CD4-positive, CD25-positive, alpha-beta regulatory T cell (primary cell): Measurements from ENCODE around the gene ATXN1. TPM values are rescaled to one million over a fixed set of nuclear protein-coding genes. Genes with fewer than 3 reads are reported as not detected.
A peak's percentile ranks its signal among the peaks of the same experiment; 100 is the strongest.

Experiments used
- ATAC-seq, 2 donors: fragments of 150-1000 bp; cut with Tn5 transposase; one replicate each; pipeline ENCODE4 v1.10.0; 2021; ENCODE audit warnings: low read depth in 2 of 2, moderate number of reproducible peaks in 2 of 2, moderate library complexity in 1 of 2
- DNase-seq, 3 donors: peaks; one replicate each; pipeline versions ENCODE4 v3.0.0 to v3.0.0-alpha.2; 2012 to 2022; ENCODE audit warnings: mixed read lengths in 1 of 3
- H3K27ac ChIP-seq: one replicate; pipeline ENCODE4 v1.7.0; 2013; ENCODE audit warnings: mild to moderate bottlenecking, low read length; ENCODE audit not compliant: insufficient read depth, poor library complexity, severe bottlenecking
- H3K27me3 ChIP-seq: one replicate; pipeline ENCODE4 v1.7.0; 2013; ENCODE audit warnings: low read length; ENCODE audit not compliant: control insufficient read depth, insufficient read depth
- H3K36me3 ChIP-seq: one replicate; pipeline ENCODE4 v1.7.0; 2013; ENCODE audit warnings: mild to moderate bottlenecking, low read length, moderate library complexity; ENCODE audit not compliant: control insufficient read depth, insufficient read depth
- H3K4me1 ChIP-seq: 2 replicates; pipeline ENCODE4 v1.7.0; 2013; ENCODE audit warnings: mild to moderate bottlenecking, low read length; ENCODE audit not compliant: insufficient read depth, control insufficient read depth, poor library complexity, severe bottlenecking
- H3K4me3 ChIP-seq: one replicate; pipeline ENCODE4 v1.7.0; 2013; ENCODE audit warnings: low read depth, mild to moderate bottlenecking, low read length, moderate library complexity
- H3K9me3 ChIP-seq, 2 experiments: 1 replicate in 1 of 2; 2 replicates in 1 of 2; pipeline ENCODE4 v1.7.0; 2013; ENCODE audit warnings: low read length in 2 of 2, mild to moderate bottlenecking in 1 of 2, moderate library complexity in 1 of 2; ENCODE audit not compliant: control insufficient read depth in 2 of 2
- H3K27ac Mint-ChIP-seq, 3 donors: one replicate each; pipeline ENCODE4 v1.8.0; 2020 to 2022; ENCODE audit warnings: mild to moderate bottlenecking in 3 of 3, mixed read lengths in 3 of 3, moderate library complexity in 2 of 3
- H3K27me3 Mint-ChIP-seq: one replicate; pipeline ENCODE4 v1.8.0; 2022; ENCODE audit warnings: mild to moderate bottlenecking, mixed read lengths
- H3K36me3 Mint-ChIP-seq: one replicate; pipeline ENCODE4 v1.8.0; 2020; ENCODE audit warnings: mixed read lengths
- H3K4me1 Mint-ChIP-seq, 4 donors: one replicate each; pipeline ENCODE4 v1.8.0; 2020 to 2022; ENCODE audit warnings: mixed read lengths in 4 of 4, mild to moderate bottlenecking in 1 of 4
- H3K4me3 Mint-ChIP-seq, 4 donors: one replicate each; pipeline ENCODE4 v1.8.0; 2020 to 2022; ENCODE audit warnings: mild to moderate bottlenecking in 4 of 4, mixed read lengths in 4 of 4, moderate library complexity in 3 of 4
- H3K9me3 Mint-ChIP-seq, 7 donors: one replicate each; pipeline ENCODE4 v1.8.0; 2020 to 2022; ENCODE audit warnings: mixed read lengths in 7 of 7, mild to moderate bottlenecking in 3 of 7, moderate library complexity in 2 of 7
- polyA plus RNA-seq, 4 donors: library from polyadenylated mRNA; unstranded; fragments of 300-500 nt; fragmentation: Illumina TruSeq; gene quantifications; one replicate each; pipeline ENCODE4 v1.2.3, GENCODE V29; 2021
- total RNA-seq: library from RNA; stranded (reverse); gene quantifications from one replicate; pipeline ENCODE4 v1.2.3, GENCODE V29; 2022

ATXN1 gene
- total and polyA plus RNA-seq, 5 donors from 2014 or later = 15.8 to 191 (median 19.2) TPM

GRCh38 chr6:16510245-16510644 lies 251.0 kb downstream of the ATXN1 start:
- Mint-ChIP-seq H3K27me3 (no peaks in the 10 kb centered on the region), H3K4me1 (peaks cover 34 to 57% (median 46%) of the 10 kb centered on the region in 4 donors), H3K27ac (peak overlapping the region in 1 of 3 donors; percentile 36), H3K4me3 (no peak overlapping the region), H3K9me3 (no peaks in the 10 kb centered on the region), H3K36me3 (peaks cover 24% of the 10 kb centered on the region)
- DNase-seq (no peak), ATAC-seq (no peak)
- Histone ChIP-seq H3K27me3 (no peaks in the 10 kb centered on the region), H3K27ac (no peak overlapping the region), H3K4me3 (no peak overlapping the region), H3K36me3 (peaks cover 3% of the 10 kb centered on the region), H3K4me1 (peaks cover 35% of the 10 kb centered on the region), H3K9me3 (no peaks in the 10 kb centered on the region)

- H3K4me1 Mint-ChIP-seq = peaks cover 41 to 60% (median 50%) of the 10 kb centered on the region in 4 donors
- H3K36me3 ChIP-seq = peaks cover 3% of the 10 kb centered on the region
- ATAC-seq = no peak
These were observed 252.3 kb downstream of the ATXN1 start for GRCh38 chr6:16508959-16509358.

GRCh38 chr6:16505711-16506357 lies 255.4 kb downstream of the ATXN1 start:
- ATAC-seq (no peak), DNase-seq (no peak)
- H3K4me1 Mint-ChIP-seq = peaks cover 26 to 41% (median 32%) of the 10 kb centered on the region in 4 donors
- no peaks in the 10 kb centered on the region for H3K27me3 Mint-ChIP-seq
- H3K36me3 ChIP-seq = peaks cover 3% of the 10 kb centered on the region
- H3K9me3 ChIP-seq = no peaks in the 10 kb centered on the region
- H3K4me3 Mint-ChIP-seq = no peak overlapping the region
- H3K27me3 ChIP-seq = no peaks in the 10 kb centered on the region
- H3K27ac Mint-ChIP-seq = peak overlapping the region in 2 of 3 donors; percentile 44 to 52
- peaks cover 16% of the 10 kb centered on the region for H3K4me1 ChIP-seq
- peaks cover 21% of the 10 kb centered on the region for H3K36me3 Mint-ChIP-seq
- H3K9me3 Mint-ChIP-seq = peaks cover 0 to 2% (median 0%) of the 10 kb centered on the region in 7 donors
- no peak overlapping the region for H3K27ac ChIP-seq
- H3K4me3 ChIP-seq = no peak overlapping the region

More at GRCh38 chr6:16508959-16509358, 252.3 kb downstream of the ATXN1 start:
- peak overlapping the region in 1 of 3 donors; percentile 22 for H3K27ac Mint-ChIP-seq
- H3K4me3 ChIP-seq = no peak overlapping the region
- no peak for DNase-seq
- H3K27me3 ChIP-seq = no peaks in the 10 kb centered on the region
- peaks cover 38% of the 10 kb centered on the region for H3K4me1 ChIP-seq
- no peaks in the 10 kb centered on the region for H3K9me3 ChIP-seq
- H3K36me3 Mint-ChIP-seq = peaks cover 18% of the 10 kb centered on the region
- no peaks in the 10 kb centered on the region for H3K9me3 Mint-ChIP-seq
- H3K27me3 Mint-ChIP-seq = no peaks in the 10 kb centered on the region
- no peak overlapping the region for H3K4me3 Mint-ChIP-seq
- H3K27ac ChIP-seq = no peak overlapping the region

- no peak overlapping the region for H3K4me3 ChIP-seq
- peaks cover 5% of the 10 kb centered on the region for H3K36me3 ChIP-seq
These were observed 256.7 kb downstream of the ATXN1 start for GRCh38 chr6:16504609-16505008.

GRCh38 chr6:16503970-16504415 lies 257.3 kb downstream of the ATXN1 start:
- H3K27me3 Mint-ChIP-seq = no peaks in the 10 kb centered on the region
- Histone ChIP-seq H3K27me3 (no peaks in the 10 kb centered on the region), H3K27ac (no peak overlapping the region), H3K36me3 (peaks cover 2% of the 10 kb centered on the region), H3K4me1 (peaks cover 16% of the 10 kb centered on the region), H3K9me3 (no peaks in the 10 kb centered on the region), H3K4me3 (peak overlapping the region; percentile 26)
- H3K4me3 Mint-ChIP-seq = peak overlapping the region in 2 of 4 donors; percentile 35 to 54
- peak in 1 of 2 donors; percentile 31 for ATAC-seq
- H3K36me3 Mint-ChIP-seq = peaks cover 17% of the 10 kb centered on the region
- H3K9me3 Mint-ChIP-seq = peaks cover 0 to 4% (median 0%) of the 10 kb centered on the region in 7 donors
- DNase-seq = peak in 1 of 3 donors; percentile 59
- peaks cover 22 to 34% (median 27%) of the 10 kb centered on the region in 4 donors for H3K4me1 Mint-ChIP-seq
- peak overlapping the region in 1 of 3 donors; percentile 20 for H3K27ac Mint-ChIP-seq

More at GRCh38 chr6:16504609-16505008, 256.7 kb downstream of the ATXN1 start:
- ATAC-seq (no peak), DNase-seq (no peak)
- peaks cover 0 to 2% (median 0%) of the 10 kb centered on the region in 7 donors for H3K9me3 Mint-ChIP-seq
- Histone ChIP-seq H3K27me3 (no peaks in the 10 kb centered on the region), H3K4me1 (peaks cover 16% of the 10 kb centered on the region), H3K9me3 (no peaks in the 10 kb centered on the region), H3K27ac (no peak overlapping the region)
- no peak overlapping the region for H3K4me3 Mint-ChIP-seq
- peak overlapping the region in 2 of 3 donors; percentile 62 to 87 for H3K27ac Mint-ChIP-seq
- no peaks in the 10 kb centered on the region for H3K27me3 Mint-ChIP-seq
- peaks cover 24 to 36% (median 27%) of the 10 kb centered on the region in 4 donors for H3K4me1 Mint-ChIP-seq
- peaks cover 19% of the 10 kb centered on the region for H3K36me3 Mint-ChIP-seq

- no peak overlapping the region for H3K4me3 ChIP-seq
- no peaks in the 10 kb centered on the region for H3K27me3 ChIP-seq
- peaks cover 26 to 32% (median 27%) of the 10 kb centered on the region in 4 donors for H3K4me1 Mint-ChIP-seq
- H3K36me3 Mint-ChIP-seq = peaks cover 22% of the 10 kb centered on the region
- H3K27ac Mint-ChIP-seq = peak overlapping the region in 1 of 3 donors; percentile 56
- H3K9me3 Mint-ChIP-seq = peaks cover 0 to 6% (median 0%) of the 10 kb centered on the region in 7 donors
- no peaks in the 10 kb centered on the region for H3K9me3 ChIP-seq
- ATAC-seq (no peak), DNase-seq (no peak)
- H3K36me3 ChIP-seq = peaks cover 2% of the 10 kb centered on the region
- no peak overlapping the region for H3K4me3 Mint-ChIP-seq
- no peaks in the 10 kb centered on the region for H3K27me3 Mint-ChIP-seq
- no peak overlapping the region for H3K27ac ChIP-seq
- peaks cover 16% of the 10 kb centered on the region for H3K4me1 ChIP-seq
These were observed 258.0 kb downstream of the ATXN1 start for GRCh38 chr6:16503241-16503775.

GRCh38 chr6:16498957-16499356 lies 262.3 kb downstream of the ATXN1 start:
- Histone ChIP-seq H3K9me3 (no peaks in the 10 kb centered on the region), H3K27ac (no peak overlapping the region), H3K36me3 (peaks cover 5% of the 10 kb centered on the region), H3K4me3 (no peak overlapping the region), H3K27me3 (no peaks in the 10 kb centered on the region), H3K4me1 (peaks cover 21% of the 10 kb centered on the region)
- no peak overlapping the region for H3K4me3 Mint-ChIP-seq
- DNase-seq (no peak), ATAC-seq (no peak)
- no peaks in the 10 kb centered on the region for H3K27me3 Mint-ChIP-seq
- H3K27ac Mint-ChIP-seq = peak overlapping the region in 1 of 3 donors; percentile 40
- peaks cover 25% of the 10 kb centered on the region for H3K36me3 Mint-ChIP-seq
- peaks cover 0 to 7% (median 0%) of the 10 kb centered on the region in 7 donors for H3K9me3 Mint-ChIP-seq
- peaks cover 8 to 48% (median 46%) of the 10 kb centered on the region in 4 donors for H3K4me1 Mint-ChIP-seq
